HepG2 (cell line): ENCODE results near the gene TFCP2L1.

Experiments
- BRF2 ChIP-seq: sonication (generic); formaldehyde crosslinking; IDR thresholded peaks from 2 replicates; pipeline ENCODE4 v1.8.1; 2022; ENCODE audit warnings: mild to moderate bottlenecking, missing genetic modification reagents
- CTCF ChIP-seq: sonication (generic); formaldehyde crosslinking; IDR thresholded peaks from 2 replicates; pipeline ENCODE4 v1.5.0; 2020; ENCODE audit warnings: mild to moderate bottlenecking, missing genetic modification reagents, moderate library complexity
- EZH2 ChIP-seq: conservative IDR thresholded peaks from 2 replicates; pipeline ENCODE4 v1.6.1; 2012; ENCODE audit warnings: mild to moderate bottlenecking, low read depth, low read length, moderate library complexity
- FOXM1 ChIP-seq: sonication (generic); formaldehyde crosslinking; IDR thresholded peaks from 2 replicates; pipeline ENCODE4 v1.5.0; 2020; ENCODE audit warnings: missing genetic modification reagents
- JUND ChIP-seq: sonication (generic); formaldehyde crosslinking; IDR thresholded peaks from 2 replicates; pipeline ENCODE4 v1.8.0; 2022; ENCODE audit warnings: mild to moderate bottlenecking, missing genetic modification reagents

GRCh38 chr2:121253021-121253673, 31.9 kb downstream of the TFCP2L1 start:
- TF ChIP-seq EZH2 (no peak), BRF2 (no peak), FOXM1 (CRISPR knock-in tag) (no peak), CTCF (CRISPR knock-in tag) (no peak), JUND (CRISPR knock-in tag) (no peak)
